Neural progenitor cell (in vitro differentiated cells): ENCODE measurements around the gene ACMSD. TPM values are rescaled to one million over a fixed set of nuclear protein-coding genes. Genes with fewer than 3 reads are reported as not detected.

ENCODE experiments used
- DNase-seq: peaks from one replicate; pipeline ENCODE4 v3.0.0-alpha.2; 2016; ENCODE audit warnings: low spot score
- H2AFZ ChIP-seq: fragments of 200-600 bp; sonication (generic); replicated peaks from 2 replicates; pipeline ENCODE4 v1.6.1; 2016; ENCODE audit warnings: antibody characterized with exemption
- H3F3A ChIP-seq: fragments of 200-600 bp; sonication (generic); 2 replicates; pipeline ENCODE4 v1.6.1; 2016; ENCODE audit warnings: antibody characterized with exemption, low read depth
- H3K27ac ChIP-seq: fragments of 200-600 bp; sonication (generic); 2 replicates; pipeline ENCODE4 v1.5.1; 2016; ENCODE audit warnings: mild to moderate bottlenecking
- H3K27me3 ChIP-seq: fragments of 200-600 bp; sonication (generic); 2 replicates; pipeline ENCODE4 v1.6.1; 2016; ENCODE audit warnings: mild to moderate bottlenecking, moderate library complexity
- H3K36me3 ChIP-seq: fragments of 200-600 bp; sonication (generic); 2 replicates; pipeline ENCODE4 v1.5.1; 2016
- H3K4me1 ChIP-seq: fragments of 200-600 bp; sonication (generic); 2 replicates; pipeline ENCODE4 v1.6.1; 2016; ENCODE audit warnings: mixed run types
- H3K4me2 ChIP-seq: fragments of 200-600 bp; sonication (generic); 2 replicates; pipeline ENCODE4 v1.6.1; 2016
- H3K4me3 ChIP-seq: fragments of 200-600 bp; sonication (generic); 2 replicates; pipeline ENCODE4 v1.5.1; 2016
- H3K79me2 ChIP-seq: fragments of 200-600 bp; sonication (generic); 2 replicates; pipeline ENCODE4 v1.6.1; 2016; ENCODE audit warnings: low read depth
- H3K9ac ChIP-seq: fragments of 200-600 bp; sonication (generic); 2 replicates; pipeline ENCODE4 v1.6.1; 2016
- H3K9me3 ChIP-seq: fragments of 200-600 bp; sonication (generic); 2 replicates; pipeline ENCODE4 v1.5.1; 2016; ENCODE audit warnings: low read depth
- H4K20me1 ChIP-seq: fragments of 200-600 bp; sonication (generic); 2 replicates; pipeline ENCODE4 v1.6.1; 2016; ENCODE audit warnings: low read depth
- H3K27ac Mint-ChIP-seq: 3 replicates; pipeline ENCODE4 v1.8.0; 2021; ENCODE audit warnings: mixed read lengths
- H3K27me3 Mint-ChIP-seq: 2 replicates; pipeline ENCODE4 v1.8.0; 2022; ENCODE audit warnings: low read depth, mild to moderate bottlenecking, inconsistent platforms, moderate library complexity, mixed read lengths; ENCODE audit not compliant: insufficient read depth
- H3K36me3 Mint-ChIP-seq: 3 replicates; pipeline ENCODE4 v1.8.0; 2021; ENCODE audit warnings: mixed read lengths
- H3K4me1 Mint-ChIP-seq: 3 replicates; pipeline ENCODE4 v1.8.0; 2021; ENCODE audit warnings: mixed read lengths
- H3K4me3 Mint-ChIP-seq: 3 replicates; pipeline ENCODE4 v1.8.0; 2021; ENCODE audit warnings: mild to moderate bottlenecking, moderate library complexity, mixed read lengths
- H3K9me3 Mint-ChIP-seq: 3 replicates; pipeline ENCODE4 v1.8.0; 2020; ENCODE audit warnings: mixed read lengths
- EZH2 ChIP-seq: fragments of 200-600 bp; sonication (generic); IDR thresholded peaks from 2 replicates; pipeline ENCODE4 v1.6.1; 2017; ENCODE audit warnings: antibody characterized with exemption, mild to moderate bottlenecking, moderate library complexity
- EZH2phosphoT487 ChIP-seq: fragments of 200-600 bp; sonication (generic); IDR thresholded peaks from 2 replicates; pipeline ENCODE4 v1.6.1; 2017; ENCODE audit warnings: antibody characterized with exemption
- total RNA-seq: library from RNA; depleted of rRNA; stranded (reverse); fragments of >200 nt; gene quantifications from 2 replicates; pipeline ENCODE4 v1.2.3, GENCODE V29; 2015; ENCODE audit warnings: low replicate concordance
- TF ChIP-seq, protein P1 (sequence below): fragments of 200-600 bp; sonication (generic); IDR thresholded peaks from 2 replicates; pipeline ENCODE4 v1.5.1; 2017; ENCODE audit warnings: antibody characterized with exemption, mild to moderate bottlenecking

ACMSD gene
- total RNA-seq, 1 donor from 2014 or later = not detected

DNA sequence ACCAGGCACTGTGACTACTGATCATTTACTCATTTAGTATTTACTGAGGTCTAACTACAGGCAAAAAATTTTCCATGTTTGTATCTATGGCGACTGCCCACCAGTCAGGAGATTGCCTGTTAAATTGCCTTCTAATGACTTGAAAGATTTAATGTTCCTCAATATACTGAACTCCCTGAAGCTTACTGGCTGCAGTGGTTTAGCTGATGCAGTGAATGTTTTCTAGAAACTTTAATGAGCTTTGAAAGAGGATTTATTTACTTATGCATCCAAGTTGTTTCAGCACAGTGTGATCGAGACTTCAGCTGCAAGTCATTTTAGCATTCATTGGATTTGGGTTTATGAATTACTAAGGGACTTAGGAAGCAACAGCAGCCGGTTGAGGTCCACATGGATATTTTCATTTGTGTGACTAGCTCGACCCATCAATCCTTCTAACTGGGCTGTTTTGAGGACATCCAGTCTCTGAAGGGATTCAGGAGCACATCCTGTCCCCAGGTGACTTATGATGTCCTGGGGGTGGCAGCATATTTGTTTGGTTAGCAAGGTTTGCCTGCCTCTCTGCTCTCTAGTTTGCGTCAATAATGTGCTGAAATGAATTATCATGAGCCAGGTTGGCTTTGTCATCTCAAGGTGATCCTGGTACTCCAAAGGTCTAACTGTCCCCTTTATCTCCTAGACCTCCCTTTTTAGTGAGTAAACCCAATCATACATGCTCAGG, 26.8 kb downstream of the ACMSD start:
- H3K4me2 ChIP-seq = no peak overlapping the region
- no peaks in the 10 kb centered on the region for H4K20me1 ChIP-seq
- H3K4me3 Mint-ChIP-seq = no peak overlapping the region
- no peaks in the 10 kb centered on the region for H3F3A ChIP-seq
- H3K27me3 ChIP-seq = no peaks in the 10 kb centered on the region
- no peak overlapping the region for H2AFZ ChIP-seq
- no peaks in the 10 kb centered on the region for H3K9me3 ChIP-seq
- H3K36me3 ChIP-seq = no peaks in the 10 kb centered on the region
- H3K9me3 Mint-ChIP-seq = no peaks in the 10 kb centered on the region
- no peak overlapping the region for H3K4me3 ChIP-seq
- no peak overlapping the region for H3K27ac Mint-ChIP-seq
- H3K4me1 ChIP-seq = no peaks in the 10 kb centered on the region
- no peak for DNase-seq
- no peaks in the 10 kb centered on the region for H3K79me2 ChIP-seq
- H3K4me1 Mint-ChIP-seq = no peaks in the 10 kb centered on the region
- no peak overlapping the region for H3K27ac ChIP-seq
- no peaks in the 10 kb centered on the region for H3K36me3 Mint-ChIP-seq
- TF ChIP-seq EZH2phosphoT487 (no peak), EZH2 (no peak)
- TF ChIP-seq, protein P1, sequence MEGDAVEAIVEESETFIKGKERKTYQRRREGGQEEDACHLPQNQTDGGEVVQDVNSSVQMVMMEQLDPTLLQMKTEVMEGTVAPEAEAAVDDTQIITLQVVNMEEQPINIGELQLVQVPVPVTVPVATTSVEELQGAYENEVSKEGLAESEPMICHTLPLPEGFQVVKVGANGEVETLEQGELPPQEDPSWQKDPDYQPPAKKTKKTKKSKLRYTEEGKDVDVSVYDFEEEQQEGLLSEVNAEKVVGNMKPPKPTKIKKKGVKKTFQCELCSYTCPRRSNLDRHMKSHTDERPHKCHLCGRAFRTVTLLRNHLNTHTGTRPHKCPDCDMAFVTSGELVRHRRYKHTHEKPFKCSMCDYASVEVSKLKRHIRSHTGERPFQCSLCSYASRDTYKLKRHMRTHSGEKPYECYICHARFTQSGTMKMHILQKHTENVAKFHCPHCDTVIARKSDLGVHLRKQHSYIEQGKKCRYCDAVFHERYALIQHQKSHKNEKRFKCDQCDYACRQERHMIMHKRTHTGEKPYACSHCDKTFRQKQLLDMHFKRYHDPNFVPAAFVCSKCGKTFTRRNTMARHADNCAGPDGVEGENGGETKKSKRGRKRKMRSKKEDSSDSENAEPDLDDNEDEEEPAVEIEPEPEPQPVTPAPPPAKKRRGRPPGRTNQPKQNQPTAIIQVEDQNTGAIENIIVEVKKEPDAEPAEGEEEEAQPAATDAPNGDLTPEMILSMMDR = no peak
- H3K9ac ChIP-seq = no peak overlapping the region
- peaks cover 2% of the 10 kb centered on the region for H3K27me3 Mint-ChIP-seq

DNA sequence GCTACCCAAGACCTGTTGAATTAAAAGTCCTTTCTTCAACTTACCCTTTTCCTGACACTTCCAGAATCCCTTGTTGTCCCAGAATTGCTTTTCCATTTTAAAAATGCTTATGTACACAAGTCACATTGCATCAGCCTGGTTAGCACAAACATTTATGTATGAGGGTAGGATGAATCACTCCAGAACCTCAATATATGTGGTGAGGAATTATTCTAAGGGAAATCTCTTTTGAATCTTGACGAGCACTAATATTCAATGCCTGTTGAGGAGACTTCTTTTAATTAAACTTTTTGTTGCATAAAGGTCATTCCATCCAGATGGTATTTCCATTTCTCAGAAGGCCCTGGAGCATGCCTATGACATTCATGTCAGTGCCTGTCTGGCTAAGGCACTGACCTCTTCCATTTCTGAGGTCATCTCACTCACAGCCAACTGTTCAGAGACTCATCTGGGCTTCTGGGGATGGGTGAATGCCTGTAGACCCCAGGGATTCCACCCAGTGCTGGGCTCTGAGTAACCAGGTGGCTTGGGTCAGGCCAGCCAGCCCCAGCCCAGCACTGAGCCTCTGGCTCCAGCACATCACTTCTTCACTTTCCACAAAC, 28.2 kb downstream of the ACMSD start:
- no peak overlapping the region for H3K4me3 Mint-ChIP-seq
- H3K9ac ChIP-seq = no peak overlapping the region
- no peak for DNase-seq
- TF ChIP-seq, protein P1 = no peak
- no peak for TF ChIP-seq EZH2
- no peak for TF ChIP-seq EZH2phosphoT487
- no peaks in the 10 kb centered on the region for H3K36me3 Mint-ChIP-seq
- H3K9me3 Mint-ChIP-seq = no peaks in the 10 kb centered on the region
- no peak overlapping the region for H3K4me2 ChIP-seq
- H2AFZ ChIP-seq = no peak overlapping the region
- H3K9me3 ChIP-seq = no peaks in the 10 kb centered on the region
- H3K27me3 Mint-ChIP-seq = peaks cover 2% of the 10 kb centered on the region
- H3K27me3 ChIP-seq = no peaks in the 10 kb centered on the region
- H3K27ac ChIP-seq = no peak overlapping the region
- no peak overlapping the region for H3K4me3 ChIP-seq
- no peaks in the 10 kb centered on the region for H4K20me1 ChIP-seq
- H3F3A ChIP-seq = no peaks in the 10 kb centered on the region
- H3K4me1 Mint-ChIP-seq = no peaks in the 10 kb centered on the region
- H3K36me3 ChIP-seq = no peaks in the 10 kb centered on the region
- no peaks in the 10 kb centered on the region for H3K79me2 ChIP-seq
- no peak overlapping the region for H3K27ac Mint-ChIP-seq
- H3K4me1 ChIP-seq = no peaks in the 10 kb centered on the region

DNA sequence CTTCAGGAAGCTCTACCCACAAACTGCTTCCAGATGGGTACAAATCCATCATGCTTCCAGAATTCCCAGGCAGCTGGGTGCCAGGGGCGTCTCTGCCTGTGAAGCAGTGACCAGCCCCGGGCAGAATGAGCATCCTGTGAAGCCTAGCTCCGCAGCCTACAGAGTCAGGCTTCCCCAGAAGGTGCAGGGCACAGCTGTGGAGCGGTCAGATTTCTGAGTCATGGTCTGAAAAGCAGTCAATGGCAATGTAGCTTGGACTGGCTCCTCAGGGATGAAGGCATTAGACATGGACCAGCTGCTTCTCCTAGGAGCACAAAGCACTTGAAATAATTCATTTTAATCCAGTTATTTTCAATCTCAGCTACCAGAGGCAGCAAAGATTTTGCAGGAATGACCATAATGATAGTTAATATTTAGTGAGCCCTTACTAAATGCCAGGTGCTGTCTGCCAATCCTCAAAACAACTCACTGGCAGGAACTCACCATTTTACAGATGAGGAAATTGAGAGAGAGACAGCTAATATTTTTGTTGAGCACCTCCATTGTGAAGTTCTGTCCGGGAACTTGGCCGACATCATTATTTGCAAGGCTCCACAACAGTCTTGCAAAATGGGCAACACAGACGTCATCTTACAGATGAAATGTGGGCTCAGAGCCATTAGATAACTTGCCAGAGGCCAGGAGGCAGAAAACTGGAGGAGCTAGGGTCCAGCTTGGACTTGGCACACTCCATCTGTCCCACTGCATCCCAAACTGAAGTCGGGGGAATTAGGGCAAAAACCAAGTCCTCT, 31.7 kb downstream of the ACMSD start:
- TF ChIP-seq EZH2 = no peak
- no peak for DNase-seq
- Mint-ChIP-seq H3K36me3 (no peaks in the 10 kb centered on the region), H3K4me3 (no peak overlapping the region), H3K9me3 (no peaks in the 10 kb centered on the region), H3K27me3 (no peaks in the 10 kb centered on the region), H3K27ac (no peak overlapping the region), H3K4me1 (no peaks in the 10 kb centered on the region)
- Histone ChIP-seq H3K4me3 (no peak overlapping the region), H3K9me3 (no peaks in the 10 kb centered on the region), H3K9ac (no peak overlapping the region), H3K36me3 (no peaks in the 10 kb centered on the region), H3K4me1 (no peaks in the 10 kb centered on the region), H3K79me2 (no peaks in the 10 kb centered on the region), H3K27ac (no peak overlapping the region), H3K27me3 (no peaks in the 10 kb centered on the region), H2AFZ (no peak overlapping the region), H3F3A (no peaks in the 10 kb centered on the region), H3K4me2 (no peak overlapping the region), H4K20me1 (no peaks in the 10 kb centered on the region)
